Gastroesophageal sphincter (tissue), 4 donors: Measurements from ENCODE around the gene GSG1L. TPM values are rescaled to one million over a fixed set of nuclear protein-coding genes. Genes with fewer than 3 reads are reported as not detected.

ENCODE experiments used
- ATAC-seq: fragments of 150-250 bp; one replicate; pipeline ENCODE4 v1.9.1; 2016; ENCODE audit warnings: mild to moderate bottlenecking, moderate library complexity
- H3K27ac ChIP-seq, 4 donors: fragments of 200-600 bp; sonication (generic) in 3 of 4; 1 replicate in 3 of 4; 2 replicates in 1 of 4; pipeline ENCODE4 v1.5.1; 2016 to 2019
- H3K27me3 ChIP-seq: fragments of 200-600 bp; sonication (generic); one replicate; pipeline ENCODE4 v1.5.1; 2019
- H3K36me3 ChIP-seq, 2 donors: fragments of 200-600 bp; sonication (generic); one replicate each; pipeline ENCODE4 v1.5.1; 2019; ENCODE audit warnings: control low read depth in 1 of 2
- H3K4me1 ChIP-seq, 3 donors: fragments of 200-600 bp; sonication (generic); 1 replicate in 2 of 3; 2 replicates in 1 of 3; pipeline ENCODE4 v1.5.1; 2016 to 2019; ENCODE audit warnings: control low read depth in 2 of 3
- H3K4me3 ChIP-seq, 2 donors: fragments of 200-600 bp; sonication (generic); one replicate each; pipeline ENCODE4 v1.5.1; 2019; ENCODE audit warnings: mild to moderate bottlenecking in 1 of 2, moderate library complexity in 1 of 2
- H3K9me3 ChIP-seq, 3 donors: fragments of 200-600 bp; sonication (generic); one replicate each; pipeline ENCODE4 v1.5.1; 2017 to 2019; ENCODE audit warnings: control low read depth in 2 of 3
- EP300 ChIP-seq: sonication (generic); formaldehyde crosslinking; IDR thresholded peaks from one replicate; pipeline ENCODE4 v1.6.1; 2017; ENCODE audit warnings: antibody characterized with exemption, mild to moderate bottlenecking
- POLR2A ChIP-seq, 2 donors: fragments of 450-650 bp; IDR thresholded peaks; one replicate each; pipeline ENCODE4 v1.6.1; 2017; ENCODE audit warnings: antibody characterized with exemption in 2 of 2, mild to moderate bottlenecking in 2 of 2, moderate library complexity in 1 of 2
- POLR2AphosphoS5 ChIP-seq: sonication (generic); formaldehyde crosslinking; IDR thresholded peaks from one replicate; pipeline ENCODE4 v1.6.1; 2017; ENCODE audit warnings: antibody characterized with exemption
- WGBS, 2 donors: methylation state at CpG; one replicate each; pipeline ENCODE4 v1.1.5; 2018; ENCODE audit warnings: low coverage in 1 of 2; 5-methylcytosine and 5-hydroxymethylcytosine counted together
- total RNA-seq, 4 donors: library from RNA; depleted of rRNA; stranded (reverse); fragments of >200 nt; gene quantifications; one replicate each; pipeline ENCODE4 v1.1.0, GENCODE V29; 2016
- TF ChIP-seq, protein P1 (sequence below), 4 experiments: fragments of 200-600 bp in 2 of 4; fragments of 450-650 bp in 2 of 4; sonication (generic) in 1 of 4; IDR thresholded peaks; one replicate each; pipeline ENCODE4 v1.5.1; 2017 to 2019; ENCODE audit warnings: antibody characterized with exemption in 4 of 4, mild to moderate bottlenecking in 2 of 4, moderate library complexity in 2 of 4

GSG1L gene
- total RNA-seq, 4 donors from 2014 or later: 1.0 TPM; not detected in 3

DNA sequence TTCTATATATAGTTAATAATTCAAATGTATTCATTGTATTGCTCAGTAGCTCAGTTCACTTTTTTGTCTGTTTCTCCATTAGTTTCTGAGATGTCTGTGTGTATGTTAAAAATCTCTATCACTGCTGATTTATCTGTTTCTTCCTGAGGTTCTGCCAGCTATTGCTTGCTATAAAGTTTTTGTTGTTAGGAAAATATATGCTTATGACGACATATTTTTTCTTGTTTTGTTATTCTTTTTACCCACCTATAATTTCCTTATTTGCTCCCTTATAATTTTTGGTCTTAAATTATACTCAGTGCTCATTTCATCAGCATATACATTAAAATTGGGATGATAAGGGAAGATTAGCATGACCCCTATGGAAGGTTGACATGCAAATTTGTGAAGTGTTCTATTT, 200.6 kb downstream of the GSG1L start:
- H3K9me3 ChIP-seq: peaks cover 0 to 52% (median 0%) of the 10 kb centered on the region in 3 donors
- no peaks in the 10 kb centered on the region for H3K36me3 ChIP-seq
- no peak overlapping the region for H3K4me3 ChIP-seq
- no peak overlapping the region for H3K27ac ChIP-seq
- H3K27me3 ChIP-seq: no peaks in the 10 kb centered on the region
- no peak for ATAC-seq
- 90% methylated on average over 1 of the region's 1 CpG; no CpG with 5 or more reads in 1 of the 2 donors for WGBS, 2 donors
- no peaks in the 10 kb centered on the region for H3K4me1 ChIP-seq
- TF ChIP-seq EP300: no peak

DNA sequence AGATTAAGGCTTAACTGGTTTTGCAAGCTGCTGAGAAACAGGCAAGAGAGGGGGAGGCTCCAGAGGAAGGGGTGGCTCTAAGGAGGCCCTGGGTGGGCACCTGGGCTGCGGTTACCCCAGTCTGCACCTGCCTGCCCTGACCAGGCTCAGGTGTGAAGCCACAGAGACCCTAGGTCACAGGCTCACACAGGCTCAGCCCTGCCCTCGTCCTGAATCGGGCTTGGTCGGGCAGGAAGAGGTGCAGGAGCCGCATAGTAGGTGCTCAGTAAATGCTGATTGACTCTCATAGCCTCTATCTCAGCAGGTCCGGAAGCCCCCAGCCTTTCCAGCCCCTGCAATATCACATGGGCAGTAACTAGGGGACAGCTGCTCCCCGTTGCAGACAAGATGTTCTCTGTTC, 203.4 kb downstream of the GSG1L start:
- whole genome bisulfite sequencing, 2 donors: 76% methylated on average over 5 of the region's 7 CpGs; no CpG with 5 or more reads in 1 of the 2 donors
- no peaks in the 10 kb centered on the region for H3K36me3 ChIP-seq
- no peak overlapping the region for H3K4me3 ChIP-seq
- ATAC-seq: no peak
- H3K4me1 ChIP-seq: no peaks in the 10 kb centered on the region
- TF ChIP-seq POLR2AphosphoS5: no peak
- TF ChIP-seq EP300: no peak
- TF ChIP-seq, protein P1, sequence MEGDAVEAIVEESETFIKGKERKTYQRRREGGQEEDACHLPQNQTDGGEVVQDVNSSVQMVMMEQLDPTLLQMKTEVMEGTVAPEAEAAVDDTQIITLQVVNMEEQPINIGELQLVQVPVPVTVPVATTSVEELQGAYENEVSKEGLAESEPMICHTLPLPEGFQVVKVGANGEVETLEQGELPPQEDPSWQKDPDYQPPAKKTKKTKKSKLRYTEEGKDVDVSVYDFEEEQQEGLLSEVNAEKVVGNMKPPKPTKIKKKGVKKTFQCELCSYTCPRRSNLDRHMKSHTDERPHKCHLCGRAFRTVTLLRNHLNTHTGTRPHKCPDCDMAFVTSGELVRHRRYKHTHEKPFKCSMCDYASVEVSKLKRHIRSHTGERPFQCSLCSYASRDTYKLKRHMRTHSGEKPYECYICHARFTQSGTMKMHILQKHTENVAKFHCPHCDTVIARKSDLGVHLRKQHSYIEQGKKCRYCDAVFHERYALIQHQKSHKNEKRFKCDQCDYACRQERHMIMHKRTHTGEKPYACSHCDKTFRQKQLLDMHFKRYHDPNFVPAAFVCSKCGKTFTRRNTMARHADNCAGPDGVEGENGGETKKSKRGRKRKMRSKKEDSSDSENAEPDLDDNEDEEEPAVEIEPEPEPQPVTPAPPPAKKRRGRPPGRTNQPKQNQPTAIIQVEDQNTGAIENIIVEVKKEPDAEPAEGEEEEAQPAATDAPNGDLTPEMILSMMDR (IDR thresholded peaks at IDR 0.05): no peak
- TF ChIP-seq POLR2A (IDR thresholded peaks at IDR 0.05): no peak
- no peak overlapping the region for H3K27ac ChIP-seq
- peaks cover 2% of the 10 kb centered on the region for H3K27me3 ChIP-seq
- H3K9me3 ChIP-seq: peaks cover 0 to 37% (median 0%) of the 10 kb centered on the region in 3 donors

DNA sequence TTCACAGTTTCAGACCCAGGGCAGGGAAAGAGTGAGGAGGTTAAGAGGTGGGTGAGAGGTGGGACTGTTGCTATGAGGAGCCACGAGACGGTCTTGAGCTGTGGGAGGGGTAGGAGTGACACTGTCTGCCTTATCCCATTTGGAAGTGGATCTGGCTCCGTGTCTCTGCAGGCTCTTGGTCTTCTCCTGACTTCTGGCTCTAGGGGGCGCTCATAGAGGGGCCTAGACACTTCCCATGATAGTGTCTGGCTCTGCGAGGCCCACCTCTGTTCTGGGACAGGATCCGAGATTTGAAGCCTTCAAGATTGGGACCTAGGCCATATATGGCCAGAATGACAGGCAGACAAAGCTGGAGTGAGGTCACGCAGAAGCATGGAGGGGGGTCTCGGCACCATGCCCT, 204.5 kb downstream of the GSG1L start:
- peaks cover 11% of the 10 kb centered on the region for H3K27me3 ChIP-seq
- peaks cover 0 to 27% (median 0%) of the 10 kb centered on the region in 3 donors for H3K9me3 ChIP-seq
- H3K27ac ChIP-seq: no peak overlapping the region
- no peaks in the 10 kb centered on the region for H3K4me1 ChIP-seq
- whole genome bisulfite sequencing, 2 donors: 30 to 44% methylated on average over 2 to 5 of the region's 8 CpGs
- no peak for TF ChIP-seq EP300
- no peak for TF ChIP-seq POLR2AphosphoS5
- TF ChIP-seq POLR2A (IDR thresholded peaks at IDR 0.05): no peak
- TF ChIP-seq, protein P1 (IDR thresholded peaks at IDR 0.05): no peak
- no peak for ATAC-seq
- H3K36me3 ChIP-seq: no peaks in the 10 kb centered on the region
- no peak overlapping the region for H3K4me3 ChIP-seq

DNA sequence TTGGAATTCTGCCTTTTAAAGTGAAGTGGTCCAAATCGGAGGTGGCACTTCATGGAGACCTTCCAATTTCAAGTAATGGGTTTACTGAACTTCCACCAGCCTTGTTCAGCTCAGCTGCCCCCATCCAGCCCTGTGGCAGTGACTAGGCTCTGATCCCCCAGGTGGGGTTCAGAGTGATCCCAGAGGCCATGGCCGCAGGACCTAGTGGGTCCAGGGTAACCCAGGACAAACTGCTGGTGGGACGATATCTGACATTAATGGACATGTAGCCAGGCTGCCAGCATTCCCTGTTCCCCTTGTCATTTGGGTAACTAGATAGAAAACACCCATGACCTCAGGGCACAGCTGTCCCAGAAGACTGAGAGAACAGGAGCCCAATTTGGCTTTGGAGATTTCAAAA, 209.9 kb downstream of the GSG1L start:
- no peak overlapping the region for H3K4me3 ChIP-seq
- 56% methylated on average over 1 of the region's 3 CpGs; no CpG with 5 or more reads in 1 of the 2 donors for WGBS, 2 donors
- no peaks in the 10 kb centered on the region for H3K9me3 ChIP-seq
- ATAC-seq: no peak
- TF ChIP-seq, protein P1 (IDR thresholded peaks at IDR 0.05): no peak
- TF ChIP-seq EP300 (no peak), POLR2AphosphoS5 (no peak), POLR2A (IDR thresholded peaks at IDR 0.05) (no peak)
- no peaks in the 10 kb centered on the region for H3K36me3 ChIP-seq
- peaks cover 58% of the 10 kb centered on the region for H3K27me3 ChIP-seq
- H3K4me1 ChIP-seq: no peaks in the 10 kb centered on the region
- H3K27ac ChIP-seq: no peak overlapping the region

DNA sequence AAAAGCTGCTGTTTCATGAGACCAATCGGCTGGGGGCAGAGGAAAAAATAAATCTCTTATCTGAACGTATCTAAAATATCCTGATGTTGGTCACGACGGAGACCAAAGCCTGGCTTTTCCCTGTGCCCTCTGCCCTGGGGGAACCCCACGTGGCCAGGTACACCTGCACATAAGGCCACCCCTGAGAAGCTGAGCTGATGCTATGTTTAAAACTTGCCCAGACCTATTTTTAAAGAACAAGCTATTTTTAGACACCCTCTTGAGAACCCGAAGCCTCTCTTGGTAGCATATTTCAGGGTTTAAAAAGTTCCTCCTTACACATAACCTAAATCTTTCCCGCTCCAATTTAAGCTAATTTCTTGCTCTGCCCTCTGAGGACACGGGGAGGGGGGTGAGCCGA, 210.4 kb downstream of the GSG1L start:
- no peak for ATAC-seq
- no peak overlapping the region for H3K4me3 ChIP-seq

More for the DNA sequence above, 210.4 kb downstream of the GSG1L start:
- H3K27ac ChIP-seq: no peak overlapping the region
- H3K27me3 ChIP-seq: peaks cover 60% of the 10 kb centered on the region
- H3K36me3 ChIP-seq: no peaks in the 10 kb centered on the region
- no peak for TF ChIP-seq EP300
- TF ChIP-seq POLR2A (IDR thresholded peaks at IDR 0.05): no peak
- no peak for TF ChIP-seq POLR2AphosphoS5
- TF ChIP-seq, protein P1 (IDR thresholded peaks at IDR 0.05): no peak
- H3K4me1 ChIP-seq: no peaks in the 10 kb centered on the region
- WGBS, 2 donors: 48 to 54% methylated on average over 5 to 9 of the region's 9 CpGs
- no peaks in the 10 kb centered on the region for H3K9me3 ChIP-seq
